ENCODE measurements around the gene XXYLT1.

The XXYLT1 gene

GRCh38 chr3:195068084-195069080 lies 202.6 kb downstream of the XXYLT1 start:
- H3K36me3 ChIP-seq (ENCODE audit: control insufficient read depth in 2 of 2, insufficient read depth in 1 of 2, low read length in 2 of 2), result peaks cover 0 to 12% of the 10 kb centered on the region in 2 experiments; a peak in 1 of 3 replicates
- ChIA-PET POLR2A (no interaction called here), CTCF (no interaction called here)
- no peak overlapping the region for H3K4me3 ChIP-seq (ENCODE audit: low read depth, low read length)
- peaks cover 3% of the 10 kb centered on the region; the same call in 1 of the 2 replicates for H3K4me1 ChIP-seq (ENCODE audit: control insufficient read depth, insufficient read depth, low read length)
- H3K9me3 ChIP-seq (ENCODE audit: control insufficient read depth, insufficient read depth, low read depth, low read length), result no peaks in the 10 kb centered on the region
- no peak overlapping the region for H3K27ac ChIP-seq (ENCODE audit: extremely low read depth, low read depth, low read length)
- TF ChIP-seq ZNF626 (tag by site-specific recombination; IDR thresholded peaks at IDR 0.05), result no peak
- no peak for TF ChIP-seq EGR2 (tag by site-specific recombination; IDR thresholded peaks at IDR 0.05; ENCODE audit: low read depth)
- TF ChIP-seq ZNF658 (tag by site-specific recombination; IDR thresholded peaks at IDR 0.05), result no peak
- TF ChIP-seq HOXA7 (CRISPR knock-in tag; IDR thresholded peaks at IDR 0.05; ENCODE audit: borderline replicate concordance), result no peak
- TF ChIP-seq ZNF335 (tag by site-specific recombination; conservative IDR thresholded peaks at IDR 0.05), result no peak
- TF ChIP-seq GLIS2 (tag by site-specific recombination; IDR thresholded peaks at IDR 0.05), result no peak
- TF ChIP-seq ZNF16 (tag by site-specific recombination; IDR thresholded peaks at IDR 0.05; ENCODE audit: low read depth), result no peak
- TF ChIP-seq HOXC10 (CRISPR knock-in tag; IDR thresholded peaks at IDR 0.05), result no peak
- TF ChIP-seq ZNF133 (tag by site-specific recombination; IDR thresholded peaks at IDR 0.05), result no peak
- TF ChIP-seq, protein P1, sequence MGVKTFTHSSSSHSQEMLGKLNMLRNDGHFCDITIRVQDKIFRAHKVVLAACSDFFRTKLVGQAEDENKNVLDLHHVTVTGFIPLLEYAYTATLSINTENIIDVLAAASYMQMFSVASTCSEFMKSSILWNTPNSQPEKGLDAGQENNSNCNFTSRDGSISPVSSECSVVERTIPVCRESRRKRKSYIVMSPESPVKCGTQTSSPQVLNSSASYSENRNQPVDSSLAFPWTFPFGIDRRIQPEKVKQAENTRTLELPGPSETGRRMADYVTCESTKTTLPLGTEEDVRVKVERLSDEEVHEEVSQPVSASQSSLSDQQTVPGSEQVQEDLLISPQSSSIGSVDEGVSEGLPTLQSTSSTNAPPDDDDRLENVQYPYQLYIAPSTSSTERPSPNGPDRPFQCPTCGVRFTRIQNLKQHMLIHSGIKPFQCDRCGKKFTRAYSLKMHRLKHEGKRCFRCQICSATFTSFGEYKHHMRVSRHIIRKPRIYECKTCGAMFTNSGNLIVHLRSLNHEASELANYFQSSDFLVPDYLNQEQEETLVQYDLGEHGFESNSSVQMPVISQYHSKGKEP (tag by site-specific recombination; IDR thresholded peaks at IDR 0.05), result no peak
- TF ChIP-seq IKZF3 (tag by site-specific recombination; IDR thresholded peaks at IDR 0.05), result no peak
- no peak for TF ChIP-seq ZNF155 (tag by site-specific recombination; IDR thresholded peaks at IDR 0.05)
- TF ChIP-seq HIC1 (tag by site-specific recombination; IDR thresholded peaks at IDR 0.05), result 0 out of 2 replicates have a peak, but pooled peaks have one; percentile 39
- TF ChIP-seq ZNF624 (tag by site-specific recombination; IDR thresholded peaks at IDR 0.05), result no peak
- no peak for TF ChIP-seq ZBTB17 (tag by site-specific recombination; IDR thresholded peaks at IDR 0.05)
- no peak for TF ChIP-seq SALL2 (tag by site-specific recombination; IDR thresholded peaks at IDR 0.05; ENCODE audit: borderline replicate concordance)
- no peak for TF ChIP-seq ZNF701 (tag by site-specific recombination; IDR thresholded peaks at IDR 0.05)
- no peak for TF ChIP-seq ZNF530 (tag by site-specific recombination; IDR thresholded peaks at IDR 0.05; ENCODE audit: low read depth)
- TF ChIP-seq KLF16 (tag by site-specific recombination; IDR thresholded peaks at IDR 0.05), result no peak
- TF ChIP-seq ZNF785 (tag by site-specific recombination; IDR thresholded peaks at IDR 0.05), result no peak
- peak; percentile 85 for TF ChIP-seq ZNF629 (tag by site-specific recombination; IDR thresholded peaks at IDR 0.05)
- no peak; the same call in 1 of the 2 replicates for TF ChIP-seq ZNF76 (tag by site-specific recombination; IDR thresholded peaks at IDR 0.05; ENCODE audit: borderline replicate concordance, low read depth)
- no peak for TF ChIP-seq ZNF664 (tag by site-specific recombination; IDR thresholded peaks at IDR 0.05)
- TF ChIP-seq OSR2 (tag by site-specific recombination; IDR thresholded peaks at IDR 0.05), result 0 out of 2 replicates have a peak, but pooled peaks have one; percentile 12
- TF ChIP-seq SETDB1 (IDR thresholded peaks at IDR 0.05; ENCODE audit: insufficient read length, low read length), result no peak
- TF ChIP-seq ZNF121 (tag by site-specific recombination; IDR thresholded peaks at IDR 0.05), result no peak
- TF ChIP-seq PRDM1 (tag by site-specific recombination; IDR thresholded peaks at IDR 0.05), result no peak
- TF ChIP-seq, protein P2, sequence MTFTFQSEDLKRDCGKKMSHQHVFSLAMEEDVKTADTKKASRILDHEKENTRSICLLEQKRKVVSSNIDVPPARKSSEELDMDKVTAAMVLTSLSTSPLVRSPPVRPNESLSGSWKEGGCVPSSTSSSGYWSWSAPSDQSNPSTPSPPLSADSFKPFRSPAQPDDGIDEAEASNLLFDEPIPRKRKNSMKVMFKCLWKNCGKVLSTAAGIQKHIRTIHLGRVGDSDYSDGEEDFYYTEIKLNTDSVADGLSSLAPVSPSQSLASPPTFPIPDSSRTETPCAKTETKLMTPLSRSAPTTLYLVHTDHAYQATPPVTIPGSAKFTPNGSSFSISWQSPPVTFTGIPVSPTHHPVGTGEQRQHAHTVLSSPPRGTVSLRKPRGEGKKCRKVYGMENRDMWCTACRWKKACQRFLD (tag by site-specific recombination; IDR thresholded peaks at IDR 0.05), result no peak
- TF ChIP-seq, protein P3, sequence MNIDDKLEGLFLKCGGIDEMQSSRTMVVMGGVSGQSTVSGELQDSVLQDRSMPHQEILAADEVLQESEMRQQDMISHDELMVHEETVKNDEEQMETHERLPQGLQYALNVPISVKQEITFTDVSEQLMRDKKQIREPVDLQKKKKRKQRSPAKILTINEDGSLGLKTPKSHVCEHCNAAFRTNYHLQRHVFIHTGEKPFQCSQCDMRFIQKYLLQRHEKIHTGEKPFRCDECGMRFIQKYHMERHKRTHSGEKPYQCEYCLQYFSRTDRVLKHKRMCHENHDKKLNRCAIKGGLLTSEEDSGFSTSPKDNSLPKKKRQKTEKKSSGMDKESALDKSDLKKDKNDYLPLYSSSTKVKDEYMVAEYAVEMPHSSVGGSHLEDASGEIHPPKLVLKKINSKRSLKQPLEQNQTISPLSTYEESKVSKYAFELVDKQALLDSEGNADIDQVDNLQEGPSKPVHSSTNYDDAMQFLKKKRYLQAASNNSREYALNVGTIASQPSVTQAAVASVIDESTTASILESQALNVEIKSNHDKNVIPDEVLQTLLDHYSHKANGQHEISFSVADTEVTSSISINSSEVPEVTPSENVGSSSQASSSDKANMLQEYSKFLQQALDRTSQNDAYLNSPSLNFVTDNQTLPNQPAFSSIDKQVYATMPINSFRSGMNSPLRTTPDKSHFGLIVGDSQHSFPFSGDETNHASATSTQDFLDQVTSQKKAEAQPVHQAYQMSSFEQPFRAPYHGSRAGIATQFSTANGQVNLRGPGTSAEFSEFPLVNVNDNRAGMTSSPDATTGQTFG (tag by site-specific recombination; IDR thresholded peaks at IDR 0.05; ENCODE audit: borderline replicate concordance), result no peak
- TF ChIP-seq, protein P4, sequence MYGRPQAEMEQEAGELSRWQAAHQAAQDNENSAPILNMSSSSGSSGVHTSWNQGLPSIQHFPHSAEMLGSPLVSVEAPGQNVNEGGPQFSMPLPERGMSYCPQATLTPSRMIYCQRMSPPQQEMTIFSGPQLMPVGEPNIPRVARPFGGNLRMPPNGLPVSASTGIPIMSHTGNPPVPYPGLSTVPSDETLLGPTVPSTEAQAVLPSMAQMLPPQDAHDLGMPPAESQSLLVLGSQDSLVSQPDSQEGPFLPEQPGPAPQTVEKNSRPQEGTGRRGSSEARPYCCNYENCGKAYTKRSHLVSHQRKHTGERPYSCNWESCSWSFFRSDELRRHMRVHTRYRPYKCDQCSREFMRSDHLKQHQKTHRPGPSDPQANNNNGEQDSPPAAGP (tag by site-specific recombination; IDR thresholded peaks at IDR 0.05), result no peak
- TF ChIP-seq ZFP37 (tag by site-specific recombination; IDR thresholded peaks at IDR 0.05), result no peak

All from HEK293 (cell line).